Kidney epithelial cell (primary cell): ENCODE data around the gene CTIF. TPM values are rescaled to one million over a fixed set of nuclear protein-coding genes. Genes with fewer than 3 reads are reported as not detected.
A peak's percentile ranks its signal among the peaks of the same experiment; 100 is the strongest.

Experiments
- DNase-seq: peaks from one replicate; pipeline ENCODE4 v3.0.0-alpha.2; 2010; ENCODE audit warnings: low read depth
- H3K27me3 ChIP-seq: 2 replicates; pipeline ENCODE4 v1.6.0; 2011; ENCODE audit warnings: low read length; ENCODE audit not compliant: control insufficient read depth, insufficient read depth
- H3K36me3 ChIP-seq: 2 replicates; pipeline ENCODE4 v1.5.1; 2011; ENCODE audit warnings: low read length; ENCODE audit not compliant: control insufficient read depth, insufficient read depth
- H3K4me3 ChIP-seq: 2 replicates; pipeline ENCODE4 v1.5.1; 2011; ENCODE audit warnings: low read depth, mild to moderate bottlenecking, control low read depth, low read length
- CTCF ChIP-seq: IDR thresholded peaks from 2 replicates; pipeline ENCODE4 v1.5.1; 2011; ENCODE audit warnings: mild to moderate bottlenecking, moderate library complexity, low read length, control low read depth, inconsistent platforms; ENCODE audit not compliant: insufficient read depth, poor library complexity, severe bottlenecking
- total RNA-seq: library from RNA; depleted of rRNA; stranded (reverse); fragments of >200 nt; gene quantifications from 2 replicates; pipeline ENCODE4 v1.2.3, GENCODE V29; 2015

The CTIF gene
- total RNA-seq, 1 donor from 2014 or later, result 24.3 TPM

- Histone ChIP-seq H3K27me3 (no peaks in the 10 kb centered on the region), H3K4me3 (no peak overlapping the region), H3K36me3 (no peaks in the 10 kb centered on the region)
- DNase-seq, result peak; percentile 61
- no peak for TF ChIP-seq CTCF
Observed at GRCh38 chr18:48728204-48728833, 189.5 kb downstream of the CTIF start.

- TF ChIP-seq CTCF, result no peak
- no peak for DNase-seq
- H3K4me3 ChIP-seq, result no peak overlapping the region
Observed at GRCh38 chr18:48729404-48729803, 190.6 kb downstream of the CTIF start.

DNA sequence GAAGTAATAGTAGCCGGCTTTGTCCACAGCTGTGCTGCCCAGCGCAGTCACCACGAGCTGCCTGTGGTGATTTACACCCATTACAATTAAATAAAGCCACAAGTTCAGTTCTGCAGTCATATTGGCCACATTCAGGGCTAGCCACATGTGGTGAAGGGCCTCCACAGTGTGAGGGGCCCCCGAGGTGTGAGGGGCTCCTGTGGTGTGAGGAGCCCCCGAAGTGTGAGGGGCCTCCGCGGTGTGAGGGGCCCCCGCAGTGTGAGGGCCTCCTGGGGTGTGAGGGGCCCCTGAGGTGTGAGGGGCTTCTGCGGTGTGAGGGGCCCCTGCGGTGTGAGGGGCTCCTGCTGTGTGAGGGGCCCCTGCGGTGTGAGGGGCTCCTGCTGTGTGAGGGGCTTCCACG lies 191.2 kb downstream of the CTIF start:
- DNase-seq, result no peak
- Histone ChIP-seq H3K4me3 (no peak overlapping the region), H3K27me3 (no peaks in the 10 kb centered on the region), H3K36me3 (no peaks in the 10 kb centered on the region)
- TF ChIP-seq CTCF, result no peak

More at GRCh38 chr18:48729404-48729803, 190.6 kb downstream of the CTIF start:
- Histone ChIP-seq H3K27me3 (no peaks in the 10 kb centered on the region), H3K36me3 (no peaks in the 10 kb centered on the region)

DNA sequence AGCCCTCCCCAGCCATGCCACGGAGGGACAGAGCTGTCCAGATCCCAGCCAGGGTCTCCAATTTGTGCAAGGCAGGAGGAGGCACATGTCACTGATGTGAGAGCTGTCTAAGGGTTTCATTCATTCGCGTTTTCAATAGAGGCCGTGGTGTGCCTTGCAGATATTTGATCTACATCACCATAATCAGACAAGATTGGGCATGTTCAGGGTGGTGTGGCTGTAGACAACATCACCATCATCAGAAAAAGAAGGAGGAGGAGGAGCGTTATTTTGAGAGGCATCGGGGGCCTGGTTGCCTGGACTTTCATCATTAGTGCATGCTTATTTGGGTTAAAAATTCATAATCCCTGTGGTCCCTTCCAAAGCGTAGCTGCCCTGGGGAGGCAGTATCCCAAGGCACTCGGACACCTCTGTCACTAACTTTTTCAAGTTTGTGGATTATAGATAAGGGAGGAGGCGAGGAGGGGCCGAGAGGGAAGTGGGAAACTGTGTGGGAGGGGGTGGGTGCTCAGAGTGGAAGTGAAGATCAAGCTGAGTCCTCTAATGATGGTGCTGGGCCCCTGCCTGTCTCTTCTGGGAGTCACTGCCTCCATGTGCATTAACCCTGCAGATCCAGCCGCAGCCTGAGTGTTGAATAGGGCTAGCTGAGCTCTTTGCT lies 194.1 kb downstream of the CTIF start:
- no peak for DNase-seq
- H3K4me3 ChIP-seq, result no peak overlapping the region
- H3K36me3 ChIP-seq, result no peaks in the 10 kb centered on the region
- no peaks in the 10 kb centered on the region for H3K27me3 ChIP-seq
- no peak for TF ChIP-seq CTCF

DNA sequence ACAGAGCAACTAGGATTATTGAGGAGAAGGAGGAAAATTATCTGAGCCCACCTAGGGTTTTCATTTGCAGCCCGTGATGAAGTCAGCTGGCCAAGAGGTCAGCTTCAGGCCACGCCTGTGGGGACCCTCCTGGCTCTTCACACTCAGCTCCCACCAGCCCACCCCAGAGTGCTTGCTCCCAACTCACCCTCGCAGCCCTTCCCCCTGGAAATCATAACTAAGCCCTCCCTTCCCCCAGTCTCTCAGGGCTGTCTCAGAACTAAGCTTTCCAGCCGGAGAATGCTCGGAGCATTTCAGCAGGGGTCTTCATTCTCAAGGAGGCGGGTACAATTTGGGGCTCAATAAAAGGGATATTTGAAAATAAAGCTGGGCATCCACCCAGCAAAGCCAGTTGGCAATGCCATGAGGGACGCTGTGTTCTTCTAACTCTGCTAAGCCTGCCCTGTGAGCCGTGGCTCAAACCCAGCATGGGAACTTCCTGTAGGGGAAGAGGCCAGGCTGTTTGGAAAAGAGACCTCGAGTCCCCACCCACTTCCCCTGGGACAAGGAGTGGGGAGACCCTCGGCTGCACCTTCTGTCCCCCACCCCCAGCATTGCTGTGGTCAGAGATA lies 194.9 kb downstream of the CTIF start:
- Histone ChIP-seq H3K4me3 (no peak overlapping the region), H3K27me3 (no peaks in the 10 kb centered on the region), H3K36me3 (no peaks in the 10 kb centered on the region)
- TF ChIP-seq CTCF, result no peak
- no peak for DNase-seq
